Activated CD8-positive, alpha-beta T cell treated with anti-CD3 and anti-CD28 coated beads for 36 hours (primary cell): Measurements from ENCODE around the gene THSD7B. TPM values are rescaled to one million over a fixed set of nuclear protein-coding genes. Genes with fewer than 3 reads are reported as not detected.

Experiments used
- ATAC-seq: fragments of 200-7000 bp; cut with Tn5 transposase; one replicate; pipeline ENCODE4 v1.10.0; 2021; ENCODE audit warnings: mild to moderate bottlenecking, moderate library complexity
- CTCF ChIA-PET: fragments of 350-600 bp; sonication (Branson Sonifier 250); formaldehyde crosslinking; loops from one replicate; lab custom pipeline; 2021; ENCODE audit warnings: antibody characterized with exemption; lab: Charles Lee
- POLR2A ChIA-PET: fragments of 350-600 bp; sonication (Branson Sonifier 250); formaldehyde crosslinking; loops from one replicate; lab custom pipeline; 2021; ENCODE audit warnings: antibody characterized with exemption; lab: Charles Lee
- DNase-seq: peaks from one replicate; pipeline ENCODE4 v3.0.0-alpha.2; 2020
- H3K27ac Mint-ChIP-seq: one replicate; pipeline ENCODE4 v1.8.0; 2021; ENCODE audit warnings: mild to moderate bottlenecking, mixed read lengths
- H3K27me3 Mint-ChIP-seq: one replicate; pipeline ENCODE4 v1.8.0; 2021; ENCODE audit warnings: mixed read lengths
- H3K36me3 Mint-ChIP-seq: one replicate; pipeline ENCODE4 v1.8.0; 2021; ENCODE audit warnings: low read depth, mixed read lengths
- H3K4me1 Mint-ChIP-seq: one replicate; pipeline ENCODE4 v1.8.0; 2021; ENCODE audit warnings: low read depth, mixed read lengths
- H3K4me3 Mint-ChIP-seq: one replicate; pipeline ENCODE4 v1.8.0; 2021; ENCODE audit warnings: mild to moderate bottlenecking, moderate library complexity, mixed read lengths
- H3K9me3 Mint-ChIP-seq: one replicate; pipeline ENCODE4 v1.8.0; 2021; ENCODE audit warnings: mixed read lengths
- CTCF ChIP-seq: fragments of 200-600 bp; IDR thresholded peaks from one replicate; pipeline ENCODE4 v1.8.0; 2022; ENCODE audit warnings: antibody characterized with exemption, mild to moderate bottlenecking
- intact Hi-C: fragments of 100-400 bp; cut with micrococcal nuclease; formaldehyde crosslinking; loops from one replicate; pipeline ENCODE4 v1.10.0; 2022
- total RNA-seq, 2 experiments: library from RNA; stranded (reverse); gene quantifications; one replicate each; pipeline ENCODE4 v1.2.3, GENCODE V29; 2021

Gene THSD7B
- total RNA-seq, 2 experiments from 2014 or later, result not detected

- no peak overlapping the region for H3K4me3 Mint-ChIP-seq
- peaks cover 3% of the 10 kb centered on the region for H3K27me3 Mint-ChIP-seq
- ChIA-PET POLR2A (no interaction called here), CTCF (no interaction called here)
- no peak for DNase-seq
- intact Hi-C loops, result no loop called here
- no peaks in the 10 kb centered on the region for H3K4me1 Mint-ChIP-seq
- no peak for TF ChIP-seq CTCF
- H3K27ac Mint-ChIP-seq, result no peak overlapping the region
- no peak for ATAC-seq
- no peaks in the 10 kb centered on the region for H3K9me3 Mint-ChIP-seq
- no peaks in the 10 kb centered on the region for H3K36me3 Mint-ChIP-seq
These were observed 12.0 kb downstream of the THSD7B start for GRCh38 chr2:136777391-136777790.

- no peak overlapping the region for H3K4me3 Mint-ChIP-seq
- POLR2A ChIA-PET, result no interaction called here
- no peak for TF ChIP-seq CTCF
- CTCF ChIA-PET, result interaction anchor here (0.6 kb wide), 1 partner anchor 1829 kb away, joined by 3 read pairs; no protein-coding TSS in a partner anchor
- no peaks in the 10 kb centered on the region for H3K9me3 Mint-ChIP-seq
- intact Hi-C loops, result no loop called here
- peaks cover 4% of the 10 kb centered on the region for H3K27me3 Mint-ChIP-seq
- no peak overlapping the region for H3K27ac Mint-ChIP-seq
- H3K36me3 Mint-ChIP-seq, result no peaks in the 10 kb centered on the region
- no peaks in the 10 kb centered on the region for H3K4me1 Mint-ChIP-seq
- ATAC-seq, result peak; percentile 45
- DNase-seq, result no peak
These were observed 18.5 kb downstream of the THSD7B start for GRCh38 chr2:136783856-136784255.

- no peak for ATAC-seq
- no peak overlapping the region for H3K27ac Mint-ChIP-seq
- TF ChIP-seq CTCF, result no peak
- H3K9me3 Mint-ChIP-seq, result no peaks in the 10 kb centered on the region
- ChIA-PET POLR2A (no interaction called here), CTCF (no interaction called here)
- H3K27me3 Mint-ChIP-seq, result peaks cover 4% of the 10 kb centered on the region
- no peaks in the 10 kb centered on the region for H3K4me1 Mint-ChIP-seq
- intact Hi-C loops, result no loop called here
- no peak overlapping the region for H3K4me3 Mint-ChIP-seq
- H3K36me3 Mint-ChIP-seq, result no peaks in the 10 kb centered on the region
- DNase-seq, result no peak
These were observed 19.9 kb downstream of the THSD7B start for GRCh38 chr2:136785215-136785614.

- TF ChIP-seq CTCF, result no peak
- DNase-seq, result no peak
- Mint-ChIP-seq H3K9me3 (no peaks in the 10 kb centered on the region), H3K4me1 (no peaks in the 10 kb centered on the region), H3K27ac (no peak overlapping the region), H3K4me3 (no peak overlapping the region), H3K27me3 (peaks cover 7% of the 10 kb centered on the region), H3K36me3 (no peaks in the 10 kb centered on the region)
- ATAC-seq, result no peak
- CTCF ChIA-PET, result no interaction called here
- intact Hi-C loops, result no loop called here
- POLR2A ChIA-PET, result no interaction called here
These were observed 22.6 kb downstream of the THSD7B start for GRCh38 chr2:136787970-136788369.

- H3K27me3 Mint-ChIP-seq, result peaks cover 6% of the 10 kb centered on the region
- intact Hi-C loops, result no loop called here
- no peaks in the 10 kb centered on the region for H3K9me3 Mint-ChIP-seq
- TF ChIP-seq CTCF, result no peak
- no peak for DNase-seq
- POLR2A ChIA-PET, result no interaction called here
- H3K4me1 Mint-ChIP-seq, result no peaks in the 10 kb centered on the region
- no peak overlapping the region for H3K27ac Mint-ChIP-seq
- H3K36me3 Mint-ChIP-seq, result no peaks in the 10 kb centered on the region
- ATAC-seq, result no peak
- H3K4me3 Mint-ChIP-seq, result no peak overlapping the region
- CTCF ChIA-PET, result no interaction called here
These were observed 31.0 kb downstream of the THSD7B start for GRCh38 chr2:136796339-136796738.
